ENCODE data around the gene GMDS. TPM values are rescaled to one million over a fixed set of nuclear protein-coding genes. Genes with fewer than 3 reads are reported as not detected.

Gene GMDS
- total RNA-seq, 1 experiment from 2014 or later: 23.2 TPM

DNA sequence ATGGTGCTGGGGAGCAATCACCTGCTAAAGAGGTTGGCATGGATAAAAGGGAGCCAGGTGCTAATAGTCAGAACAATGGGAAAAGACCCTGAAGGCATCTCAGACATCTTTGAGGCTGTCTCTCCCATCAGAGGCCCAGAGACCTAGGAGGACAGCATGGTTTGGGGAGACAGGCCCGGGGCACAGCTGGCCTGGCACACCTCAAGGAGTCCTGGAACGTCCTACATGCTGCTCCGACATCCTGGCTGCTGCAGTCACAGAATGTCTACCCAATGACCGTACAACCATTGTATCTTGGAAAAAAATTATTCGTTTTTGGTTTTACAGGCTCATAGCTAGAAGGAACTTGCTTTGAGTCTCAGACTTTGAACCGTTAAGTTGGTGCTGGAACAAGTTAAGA lies 4.4 kb downstream of the GMDS start:
- DNase-seq (ENCODE audit: low read depth): no peak

DNA sequence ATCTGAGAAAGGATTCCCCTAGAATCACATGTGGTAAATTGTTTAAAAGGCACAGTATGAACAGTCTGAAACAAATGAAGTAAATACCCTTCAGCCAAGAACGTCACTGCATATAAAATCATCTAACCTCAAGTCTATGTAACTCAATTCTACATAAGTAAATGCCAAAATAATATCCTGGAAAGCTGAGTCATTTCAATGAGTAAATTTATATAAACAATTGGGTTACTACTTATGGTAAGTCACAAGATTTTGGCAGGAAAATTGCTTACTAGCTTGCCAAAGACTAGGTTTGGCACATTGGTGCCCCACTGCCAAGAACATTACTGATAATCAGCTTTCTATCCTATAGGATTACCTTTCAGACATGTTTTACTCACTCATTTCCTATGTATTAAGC lies 8.4 kb downstream of the GMDS start:
- DNase-seq (ENCODE audit: low read depth): peak; percentile 96

DNA sequence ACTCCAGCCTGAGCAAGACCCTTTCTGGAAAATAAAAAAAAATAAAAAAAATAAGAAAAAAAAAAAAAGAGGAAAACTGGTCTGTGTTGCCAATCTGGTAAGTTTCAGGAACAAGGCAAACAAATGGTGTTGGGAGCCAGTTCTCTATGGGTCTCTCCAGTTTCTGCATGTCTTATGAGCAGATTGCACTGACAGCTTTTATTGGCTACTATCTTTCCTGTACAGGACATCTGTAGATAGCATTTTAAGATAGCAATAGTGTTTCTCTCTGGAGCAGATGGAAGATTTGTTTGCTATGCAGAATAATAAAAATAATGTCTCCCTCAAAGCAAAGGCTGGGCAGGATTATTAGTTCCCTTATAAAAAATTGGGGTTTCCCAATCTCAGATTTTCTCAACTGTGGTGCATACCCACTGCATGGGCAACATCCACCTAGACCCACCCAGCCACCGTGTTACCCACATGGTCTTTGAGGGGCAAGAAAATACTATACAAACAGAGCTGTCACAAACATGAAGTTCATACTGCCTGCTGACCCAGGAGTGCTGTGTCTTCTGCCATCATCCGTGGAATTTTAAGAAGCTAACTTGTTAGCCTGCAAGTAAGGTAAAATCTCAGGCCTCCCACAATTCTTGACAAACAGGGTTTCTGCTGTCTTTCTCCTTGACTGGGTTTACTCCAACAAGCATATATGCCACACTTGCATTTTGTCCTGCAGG lies 9.5 kb downstream of the GMDS start:
- no peak for DNase-seq (ENCODE audit: low read depth)

DNA sequence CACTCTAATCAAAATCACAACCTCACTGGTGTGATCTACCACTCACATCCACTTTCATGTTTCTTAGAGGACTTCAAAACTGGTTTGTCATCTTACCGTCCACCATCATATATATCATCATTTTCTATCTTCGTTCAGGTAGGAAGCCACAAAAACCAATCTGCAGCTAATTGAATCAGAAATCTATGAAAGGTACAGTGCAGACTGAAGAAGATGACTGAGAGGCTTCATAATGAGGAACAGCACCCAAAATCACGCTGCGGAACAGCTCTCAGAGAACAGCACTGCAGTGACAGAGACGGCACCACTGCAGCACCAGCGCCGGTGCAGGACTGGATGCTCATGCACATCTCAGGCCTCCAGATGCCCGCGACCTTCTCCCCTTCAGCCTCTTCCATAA lies 13.0 kb downstream of the GMDS start:
- DNase-seq (ENCODE audit: low read depth): no peak

DNA sequence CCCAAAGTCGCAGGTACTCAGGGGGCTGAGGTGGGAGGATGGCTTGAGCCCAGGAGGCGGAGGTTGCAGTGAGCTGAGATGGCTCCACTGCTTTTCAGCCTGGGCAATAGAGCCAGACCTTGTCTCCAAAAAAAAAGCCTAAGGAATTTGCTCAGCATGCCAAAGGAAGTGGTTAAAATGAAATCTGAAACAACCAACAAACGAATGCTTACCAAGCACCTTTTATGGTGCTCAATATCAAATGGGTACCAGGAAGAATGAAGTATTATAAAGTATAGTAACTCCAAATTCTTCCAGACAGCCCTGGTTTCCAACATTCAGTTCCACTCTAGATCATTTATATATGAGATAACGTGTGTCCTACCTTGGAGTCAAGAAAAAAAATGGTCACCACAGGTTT lies 14.0 kb downstream of the GMDS start:
- DNase-seq (ENCODE audit: low read depth): peak; percentile 80

DNA sequence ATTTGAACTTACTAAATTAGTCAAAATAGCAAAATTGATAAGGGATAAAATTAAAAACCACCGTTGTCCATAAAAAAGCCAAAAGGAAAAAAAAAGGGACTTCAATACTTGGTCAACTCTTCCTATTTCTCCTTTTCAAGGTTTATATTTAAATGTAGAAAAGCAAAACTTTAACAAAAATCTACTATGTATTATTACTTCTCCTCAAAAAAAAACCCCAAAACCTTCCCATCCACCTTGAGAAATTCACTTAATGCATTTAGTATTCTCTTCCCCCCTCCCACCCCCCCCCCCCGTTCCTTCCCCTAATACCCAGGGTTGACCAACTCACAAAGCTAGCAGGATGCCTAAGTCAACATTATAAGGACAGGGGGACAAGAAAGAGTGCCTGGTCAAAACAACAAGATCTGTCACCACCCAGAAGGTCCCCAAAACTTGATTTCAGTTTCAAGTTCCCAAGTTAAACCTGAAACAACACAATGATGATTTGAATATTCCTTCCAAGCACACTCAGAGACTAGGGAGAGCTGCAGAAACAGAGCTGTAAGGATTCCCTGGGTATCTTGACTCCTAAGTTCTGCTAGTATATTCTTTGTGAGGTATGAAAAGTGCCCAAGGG lies 14.6 kb downstream of the GMDS start:
- DNase-seq (ENCODE audit: low read depth): no peak

DNA sequence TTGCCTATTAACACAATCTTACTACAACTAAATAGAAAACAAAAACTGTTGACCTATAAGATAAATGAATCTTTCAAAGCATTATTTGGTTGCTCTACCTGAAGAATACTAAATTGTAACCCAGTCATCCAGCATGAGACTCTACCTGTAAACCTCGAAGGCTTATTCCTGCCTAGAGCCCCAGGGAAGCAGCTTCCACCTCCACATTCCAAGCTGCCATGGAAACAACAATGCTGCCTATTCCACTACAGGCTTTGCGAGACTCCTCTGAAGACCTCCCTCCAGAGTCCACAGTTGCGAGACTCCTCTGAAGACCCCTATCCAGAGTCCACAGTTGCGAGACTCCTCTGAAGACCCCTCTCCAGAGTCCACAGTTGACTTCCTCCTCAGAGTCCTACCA lies 15.7 kb downstream of the GMDS start:
- no peak for DNase-seq (ENCODE audit: low read depth)

DNA sequence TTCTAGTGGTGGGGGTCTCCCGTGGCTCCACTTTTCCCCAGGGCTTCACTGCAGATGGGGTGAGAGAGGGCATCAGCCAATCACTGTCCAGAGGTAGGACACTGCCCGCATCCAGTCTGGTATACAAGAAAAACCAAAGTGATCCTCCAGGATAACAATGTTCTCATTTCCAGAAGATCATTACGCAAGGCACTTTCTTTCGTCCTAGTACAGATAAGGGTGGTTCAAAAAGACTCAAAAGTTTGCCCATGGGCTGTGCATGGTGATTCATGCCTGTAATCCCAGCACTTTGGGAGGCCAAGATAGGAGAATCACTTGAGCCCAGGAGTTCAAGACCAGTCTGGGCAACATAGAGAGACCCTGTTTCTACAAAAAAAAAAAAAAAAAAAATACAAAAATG lies 16.4 kb downstream of the GMDS start:
- DNase-seq (ENCODE audit: low read depth): no peak

DNA sequence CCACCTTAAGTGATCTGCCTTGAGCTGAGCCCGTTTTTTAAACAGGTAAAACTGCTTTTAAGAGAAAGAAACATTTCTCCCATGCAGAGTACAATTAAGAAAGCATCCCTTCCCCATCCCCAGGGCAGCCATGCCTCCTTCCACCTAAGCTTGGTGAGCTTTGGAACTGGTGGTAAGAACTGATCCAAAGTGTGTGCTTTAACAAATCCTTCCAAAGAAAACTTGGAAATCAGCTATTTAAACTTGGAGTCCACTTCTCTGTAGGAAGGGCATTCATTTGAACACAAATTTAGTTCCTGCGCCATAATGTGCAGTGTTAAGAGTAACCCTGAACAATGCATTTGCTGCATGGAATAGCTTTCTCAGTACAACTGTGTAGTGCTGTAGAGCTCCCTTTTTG lies 17.0 kb downstream of the GMDS start:
- DNase-seq (ENCODE audit: low read depth): no peak

DNA sequence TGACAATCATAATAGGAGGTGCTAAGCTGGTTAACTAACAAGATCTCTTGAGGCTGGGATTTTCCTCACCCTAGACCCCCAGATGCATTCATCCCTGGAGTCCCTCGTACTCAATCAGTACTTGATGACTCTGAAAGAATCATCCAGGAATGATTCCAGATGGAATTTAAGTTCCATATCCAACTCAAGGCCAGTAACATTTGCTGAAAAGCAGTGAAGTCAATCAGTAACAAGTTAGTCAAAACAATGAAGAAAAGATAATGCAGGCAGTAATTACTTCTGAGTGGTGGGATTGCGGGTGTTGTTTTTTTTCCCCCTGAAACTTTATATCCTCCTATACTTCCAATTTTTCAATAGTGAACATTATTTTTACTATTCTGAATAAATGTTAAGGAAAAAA lies 18.6 kb downstream of the GMDS start:
- no peak for DNase-seq (ENCODE audit: low read depth)

DNA sequence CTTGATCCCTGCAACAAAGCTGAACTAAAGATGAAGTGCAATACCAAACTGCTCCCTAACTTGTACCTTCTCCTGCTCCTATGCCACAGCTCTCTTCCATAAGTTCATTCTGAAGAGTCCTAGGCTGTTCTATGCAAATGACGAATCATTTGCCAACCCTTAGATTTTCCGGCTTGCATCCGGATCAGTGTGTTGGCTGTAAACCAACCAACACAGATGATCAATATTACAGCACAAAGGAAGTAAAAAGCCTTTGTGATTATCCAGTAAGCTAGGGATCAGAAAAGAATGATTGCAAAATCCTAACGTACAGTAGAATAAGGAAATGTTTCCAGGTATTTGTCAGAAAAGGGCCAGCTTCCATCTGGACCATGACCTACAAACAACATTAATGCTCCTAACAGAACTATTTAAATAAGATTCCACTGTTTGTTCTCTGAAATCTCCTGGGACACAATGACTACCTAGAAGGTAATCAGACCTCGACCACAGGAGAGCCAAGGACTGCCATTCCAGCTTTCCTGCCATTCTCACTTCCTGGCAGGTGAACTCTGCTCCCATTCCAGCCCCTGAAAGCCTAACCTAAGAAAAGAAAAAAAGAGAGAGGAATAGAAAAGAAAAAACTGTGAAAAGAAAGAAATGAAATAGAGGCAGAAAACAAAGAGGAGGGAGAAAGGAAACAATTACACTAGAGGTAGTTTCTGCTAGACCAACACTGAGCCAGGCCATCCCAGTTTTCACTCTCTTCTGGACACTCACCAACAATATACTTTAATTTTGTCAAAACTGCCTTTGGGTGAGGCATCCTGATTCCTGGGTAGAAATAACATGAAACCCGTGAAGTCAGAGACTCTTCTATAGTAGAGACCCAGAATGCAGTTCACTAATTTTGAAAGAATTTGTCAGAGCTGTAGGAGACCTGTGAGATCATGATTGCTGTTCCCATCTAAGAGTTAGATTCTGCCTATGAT lies 19.7 kb downstream of the GMDS start:
- DNase-seq (ENCODE audit: low read depth): peak; percentile 13

DNA sequence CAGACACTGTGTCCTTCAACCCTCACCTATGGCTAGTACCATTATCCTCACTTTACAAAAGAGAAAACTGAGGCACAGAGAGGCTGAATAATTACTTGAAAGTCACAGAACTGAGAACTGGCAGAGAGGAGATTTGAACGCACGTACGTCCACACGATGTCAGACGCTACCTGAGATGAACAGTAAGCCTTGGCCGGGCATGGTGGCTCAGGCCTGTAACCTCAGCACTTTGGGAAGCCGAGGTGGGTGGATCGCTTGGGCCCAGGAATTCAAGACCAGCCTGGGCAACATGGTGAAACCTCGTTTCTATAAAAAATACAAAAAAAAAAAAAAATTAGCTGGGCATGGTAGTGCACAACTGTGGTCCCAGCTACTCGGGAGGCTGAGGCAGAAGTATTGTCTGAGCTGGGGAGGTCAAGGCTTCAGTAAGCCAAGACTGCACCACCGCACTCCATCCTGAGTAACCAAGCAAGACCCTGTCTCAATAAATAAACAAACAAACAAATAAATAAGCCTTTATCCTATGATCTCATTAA lies 20.5 kb downstream of the GMDS start:
- no peak for DNase-seq (ENCODE audit: low read depth)

DNA sequence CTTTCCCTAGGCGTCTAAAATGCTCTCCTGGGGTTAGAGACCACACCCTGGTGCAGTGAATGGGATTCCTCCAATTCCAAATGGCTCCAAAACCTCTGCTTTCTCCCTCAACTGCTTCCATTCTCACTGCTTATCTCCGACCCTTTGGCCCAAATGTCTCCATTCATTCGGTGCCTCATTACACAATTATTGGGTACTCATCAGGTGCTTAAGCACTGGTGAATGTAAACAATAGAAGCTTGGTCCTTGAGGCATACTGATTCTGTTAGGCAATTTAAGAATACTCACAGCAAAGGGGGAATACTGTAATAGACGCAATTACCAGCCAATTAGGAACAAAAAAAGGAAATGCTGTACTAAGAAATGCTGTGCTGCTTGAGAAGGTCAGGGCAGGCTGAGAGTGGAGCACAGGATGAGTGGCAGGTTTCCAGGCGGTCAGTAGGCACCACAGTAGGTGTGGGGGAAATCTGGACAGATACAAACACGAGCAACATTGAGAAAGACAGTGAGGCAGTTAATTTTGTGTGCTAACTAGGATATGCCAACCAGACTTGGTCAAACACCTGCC lies 23.0 kb downstream of the GMDS start:
- DNase-seq (ENCODE audit: low read depth): peak; percentile 37

DNA sequence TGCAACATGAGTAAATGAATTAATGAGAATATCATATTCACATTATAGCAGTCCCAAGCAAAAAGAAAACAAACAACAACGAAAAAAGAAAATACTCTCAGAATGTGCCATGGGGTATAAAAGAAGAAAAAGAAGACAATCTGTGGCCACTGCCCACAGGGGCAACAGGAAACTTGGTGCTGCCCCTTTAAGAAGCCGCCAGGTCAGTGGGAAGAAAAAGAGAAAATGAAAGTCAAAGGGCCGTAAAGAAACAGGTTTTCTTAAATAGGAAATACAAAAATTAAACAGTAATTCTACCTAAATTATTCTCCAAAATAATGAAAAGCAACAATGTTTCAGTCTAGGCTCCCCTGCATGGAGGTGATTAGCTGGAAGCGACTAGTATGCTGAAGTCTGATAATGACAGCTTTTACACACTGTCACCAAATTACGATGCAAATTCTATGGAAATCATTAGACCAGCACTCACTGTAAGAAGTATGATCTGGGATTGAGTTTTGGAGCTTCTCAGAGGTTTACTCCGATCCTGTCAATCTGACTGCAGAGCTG lies 23.6 kb downstream of the GMDS start:
- DNase-seq (ENCODE audit: low read depth): peak; percentile 43

DNA sequence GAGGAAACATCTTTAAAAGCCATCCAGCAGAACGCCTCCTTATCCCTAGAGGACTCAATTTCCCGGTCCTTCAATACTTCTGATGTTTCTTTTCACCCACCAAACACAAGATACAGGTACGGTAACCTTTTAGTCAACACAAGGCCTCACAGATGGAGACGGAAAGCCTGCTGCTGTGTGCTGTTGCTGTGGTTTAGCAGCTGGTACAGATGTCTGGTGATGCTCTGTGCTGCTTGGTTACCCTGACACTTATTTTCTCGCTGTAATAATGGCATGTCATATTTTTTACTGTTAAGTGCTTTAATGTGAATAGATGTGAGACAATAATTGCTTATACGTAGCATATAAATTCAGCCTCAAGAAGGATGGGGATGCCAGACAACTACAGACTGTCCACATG lies 25.3 kb downstream of the GMDS start:
- DNase-seq (ENCODE audit: low read depth): no peak

DNA sequence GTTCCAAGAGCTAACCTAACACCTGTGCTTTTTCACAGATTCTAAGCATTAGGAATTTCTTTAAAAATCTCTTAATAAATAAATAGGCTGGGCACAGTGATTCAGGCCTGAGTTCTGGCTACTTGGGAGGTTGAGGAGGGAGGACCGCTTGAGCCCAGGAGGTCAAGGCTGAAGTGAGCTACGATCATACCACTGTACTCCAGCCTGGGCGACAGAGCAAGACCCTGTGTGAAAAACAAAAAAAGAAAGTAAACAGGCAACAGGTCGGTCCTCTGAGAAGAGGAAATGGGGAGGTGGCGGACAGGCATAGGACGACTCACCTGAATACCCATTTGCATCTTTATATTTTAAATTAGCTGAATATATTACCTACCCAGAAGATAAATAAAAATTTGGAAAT lies 26.5 kb downstream of the GMDS start:
- no peak for DNase-seq (ENCODE audit: low read depth)

DNA sequence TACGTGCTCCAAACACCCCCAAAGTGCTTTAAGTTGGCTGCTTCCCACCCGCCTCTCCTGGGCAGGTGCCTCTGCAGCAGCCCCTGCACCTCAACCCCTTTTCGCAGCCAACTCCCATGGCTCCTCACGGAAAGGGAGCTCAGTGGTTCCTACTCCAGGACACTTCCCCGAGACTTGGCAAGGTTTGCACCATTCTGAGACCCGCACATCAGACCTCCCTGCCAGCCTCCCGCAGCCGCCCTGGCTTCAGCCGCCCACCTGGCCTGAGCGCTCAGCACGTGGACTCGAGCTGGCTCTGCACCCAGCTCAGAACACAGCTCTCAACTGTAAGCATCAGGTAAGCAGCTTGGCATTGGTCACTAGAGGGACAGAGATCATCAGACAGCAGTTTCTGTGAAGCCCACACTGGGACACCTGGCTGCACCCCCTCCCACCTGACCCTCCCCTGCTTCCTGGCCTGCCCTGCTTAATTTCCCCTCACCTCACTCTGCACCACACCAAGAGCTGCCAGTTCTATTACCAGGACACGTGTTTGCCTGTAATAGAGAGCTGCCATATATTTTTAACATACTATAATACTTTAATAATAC lies 28.5 kb downstream of the GMDS start:
- no peak for DNase-seq (ENCODE audit: low read depth)

DNA sequence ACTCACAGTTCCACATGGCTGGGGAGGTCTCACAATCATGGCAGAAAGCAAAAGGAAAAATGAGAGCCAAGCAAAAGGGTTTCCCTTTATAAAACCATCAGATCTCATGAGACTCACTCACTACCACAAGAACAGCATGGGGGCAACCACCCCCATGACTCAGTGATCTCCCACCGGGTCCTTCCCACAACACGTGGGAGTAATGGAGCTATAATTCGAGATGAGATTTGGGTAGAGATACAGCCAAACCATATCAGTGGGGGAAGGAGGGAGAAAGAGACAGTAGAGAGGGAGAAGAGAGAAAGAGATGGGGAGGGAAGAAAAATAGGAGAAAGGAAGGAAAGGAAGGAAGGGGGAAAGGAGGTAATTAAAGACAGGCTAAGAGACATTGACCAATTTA lies 30.1 kb downstream of the GMDS start:
- DNase-seq (ENCODE audit: low read depth): peak; percentile 7

DNA sequence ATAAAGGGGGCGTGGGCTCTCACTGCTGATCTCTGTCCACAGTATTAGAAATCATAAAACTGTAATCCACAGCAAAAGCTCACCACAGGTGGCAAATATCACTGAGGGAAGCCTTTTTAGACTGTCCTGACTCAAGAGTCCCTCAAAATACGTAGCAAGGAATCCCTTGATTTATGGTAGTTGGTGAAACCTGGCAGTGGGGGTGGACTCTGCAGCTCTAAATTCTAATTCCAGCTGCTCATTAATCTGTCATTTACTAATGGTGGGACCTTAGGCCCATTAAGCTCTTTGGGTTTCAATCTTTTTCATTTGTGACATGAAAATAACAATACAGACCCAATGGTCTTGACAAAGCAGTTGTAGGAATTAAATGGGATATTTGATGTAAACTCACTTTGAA lies 32.3 kb downstream of the GMDS start:
- DNase-seq (ENCODE audit: low read depth): no peak

DNA sequence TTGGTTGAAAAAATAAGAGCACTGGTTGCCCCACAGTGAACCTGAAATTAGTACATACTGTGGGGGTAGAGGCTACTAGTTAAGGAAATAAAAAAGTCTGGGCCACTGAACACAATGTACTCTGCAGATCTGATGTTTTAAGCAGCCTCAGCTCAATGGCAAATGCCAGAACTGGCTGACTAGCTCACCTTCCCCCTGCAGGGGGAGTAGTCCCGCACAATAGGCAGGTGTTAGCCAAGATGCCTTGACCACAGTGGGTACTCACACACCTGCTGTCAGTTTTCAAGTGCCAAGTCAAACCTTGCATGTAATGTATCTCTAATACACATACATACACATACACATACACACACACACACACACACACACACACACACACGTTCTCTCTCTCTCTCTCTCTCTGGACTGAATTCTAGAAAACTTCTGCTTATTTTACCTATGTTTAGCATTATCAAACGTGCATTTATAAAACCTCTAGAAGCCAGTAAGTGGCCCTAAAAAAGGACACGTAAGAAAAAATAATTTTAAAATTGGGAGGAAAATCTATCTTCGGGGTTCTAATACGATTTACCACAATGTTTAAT lies 36.1 kb downstream of the GMDS start:
- peak; percentile 57 for DNase-seq (ENCODE audit: low read depth)

DNA sequence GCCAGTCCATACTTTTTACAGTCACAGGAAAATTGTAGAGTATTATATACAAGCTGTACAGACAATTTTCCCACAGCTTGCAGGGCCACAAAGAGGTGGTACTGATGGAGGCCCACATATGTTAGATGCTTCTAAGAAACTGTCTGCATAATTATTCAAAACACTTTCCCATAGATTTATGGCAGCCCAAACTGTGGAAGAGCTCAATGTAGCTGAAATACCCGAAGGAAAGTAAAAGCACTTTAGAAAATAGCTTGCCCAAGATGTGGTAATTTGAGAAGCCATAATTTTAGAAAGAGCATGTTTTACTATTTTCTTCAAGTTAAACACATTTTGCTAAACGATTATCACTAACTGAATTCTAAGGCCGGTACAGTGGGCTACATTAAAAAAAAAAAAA lies 36.9 kb downstream of the GMDS start:
- no peak for DNase-seq (ENCODE audit: low read depth)

All from M059J (cell line).